Liver (tissue), 3 donors: ENCODE results near the gene NCAM2.

Experiments
- CTCF ChIP-seq: fragments of 150-350 bp; IDR thresholded peaks from 2 replicates; pipeline ENCODE4 v1.5.1; 2017; ENCODE audit warnings: improper control_type of control experiment, low read depth, low read length; ENCODE audit not compliant: missing input control
- GABPA ChIP-seq, 2 donors: IDR thresholded peaks in 1 of 2; conservative IDR thresholded peaks in 1 of 2; 2 replicates each; pipeline ENCODE4 v1.6.1; 2016; ENCODE audit warnings: antibody characterized with exemption in 2 of 2, mild to moderate bottlenecking in 1 of 2, moderate library complexity in 1 of 2
- JUND ChIP-seq, 2 donors: IDR thresholded peaks; 2 replicates each; pipeline ENCODE4 v1.6.1; 2016; ENCODE audit warnings: antibody characterized with exemption in 2 of 2
- MAX ChIP-seq: IDR thresholded peaks from 2 replicates; pipeline ENCODE4 v1.6.1; 2016; ENCODE audit warnings: antibody characterized with exemption
- RXRA ChIP-seq, 2 donors: IDR thresholded peaks; 2 replicates each; pipeline ENCODE4 v1.6.1; 2017 to 2018; ENCODE audit warnings: antibody characterized with exemption in 2 of 2, mild to moderate bottlenecking in 1 of 2
- donor health status: healthy.
- donor health status: healthy.

- no peak for TF ChIP-seq CTCF
- TF ChIP-seq JUND (IDR thresholded peaks at IDR 0.05) = no peak
- TF ChIP-seq RXRA (IDR thresholded peaks at IDR 0.05) = no peak
- no peak for TF ChIP-seq MAX
- TF ChIP-seq GABPA (IDR thresholded peaks at IDR 0.05 in 1 of 2, conservative IDR thresholded peaks at IDR 0.05 in 1 of 2) = no peak
Measured at GRCh38 chr21:21412096-21412495, 413.9 kb downstream of the NCAM2 start.
